Upper lobe of left lung (tissue), 6 donors: ENCODE results near the gene DIP2A. TPM values are rescaled to one million over a fixed set of nuclear protein-coding genes. Genes with fewer than 3 reads are reported as not detected.

Experiments used
- ATAC-seq, 2 donors: fragments of 200-7000 bp; cut with Tn5 transposase; one replicate each; pipeline ENCODE4 v1.9.1; 2022; ENCODE audit warnings: mild to moderate bottlenecking in 2 of 2, moderate library complexity in 2 of 2; ENCODE audit not compliant: low FRiP score in 2 of 2
- DNase-seq, 2 donors: peaks; one replicate each; pipeline ENCODE4 v3.0.0-alpha.2; 2019 to 2020
- H3K27ac ChIP-seq, 4 donors: fragments of 200-600 bp; sonication (generic); one replicate each; pipeline ENCODE4 v1.5.1; 2016 to 2019
- H3K27me3 ChIP-seq, 4 donors: fragments of 200-600 bp; sonication (generic); one replicate each; pipeline ENCODE4 v1.5.1; 2017 to 2019
- H3K36me3 ChIP-seq, 4 donors: fragments of 200-600 bp; sonication (generic); one replicate each; pipeline ENCODE4 v1.5.1; 2016 to 2019
- H3K4me1 ChIP-seq, 4 donors: fragments of 200-600 bp; sonication (generic); one replicate each; pipeline ENCODE4 v1.5.1; 2018 to 2019
- H3K4me3 ChIP-seq, 4 donors: fragments of 200-600 bp; sonication (generic); one replicate each; pipeline ENCODE4 v1.5.1; 2017 to 2019; ENCODE audit warnings: mild to moderate bottlenecking in 2 of 4, moderate library complexity in 1 of 4
- H3K9me3 ChIP-seq, 4 donors: fragments of 200-600 bp; sonication (generic); one replicate each; pipeline ENCODE4 v1.5.1; 2018 to 2019
- EP300 ChIP-seq, 4 donors: sonication (generic); formaldehyde crosslinking; IDR thresholded peaks; one replicate each; pipeline ENCODE4 v1.5.1; 2017; ENCODE audit warnings: antibody characterized with exemption in 4 of 4, control low read depth in 2 of 4
- POLR2A ChIP-seq, 4 donors: fragments of 450-650 bp; IDR thresholded peaks; one replicate each; pipeline ENCODE4 v1.5.1; 2016 to 2017; ENCODE audit warnings: antibody characterized with exemption in 4 of 4, mild to moderate bottlenecking in 2 of 4
- POLR2AphosphoS5 ChIP-seq, 2 donors: sonication (generic); formaldehyde crosslinking; IDR thresholded peaks; one replicate each; pipeline ENCODE4 v1.5.1; 2017; ENCODE audit warnings: antibody characterized with exemption in 2 of 2
- WGBS, 2 donors: methylation state at CpG; one replicate each; pipeline ENCODE4 v1.1.5; 2017 to 2018; 5-methylcytosine and 5-hydroxymethylcytosine counted together
- total RNA-seq, 6 donors: library from RNA; depleted of rRNA in 4 of 6; stranded (reverse); fragments of >200 nt in 4 of 6; gene quantifications; one replicate each; pipeline versions ENCODE4 v1.1.0 to v1.2.1, GENCODE V29; 2016 to 2021
- TF ChIP-seq, protein P1 (sequence below), 6 experiments: fragments of 450-650 bp in 4 of 6; fragments of 200-600 bp in 2 of 6; sonication (generic) in 2 of 6; IDR thresholded peaks; one replicate each; pipeline ENCODE4 v1.5.1; 2016 to 2019; ENCODE audit warnings: antibody characterized with exemption in 6 of 6
- donor health status: DM: no; HTN: no; CAD: no; lungs with moderate emphysema.
- donor health status: DM: no; HTN: yes; CAD: no; lungs with severe emphysema.

Gene DIP2A
- total RNA-seq, 6 donors from 2014 or later, result 22.6 to 144 (median 43.0) TPM

DNA sequence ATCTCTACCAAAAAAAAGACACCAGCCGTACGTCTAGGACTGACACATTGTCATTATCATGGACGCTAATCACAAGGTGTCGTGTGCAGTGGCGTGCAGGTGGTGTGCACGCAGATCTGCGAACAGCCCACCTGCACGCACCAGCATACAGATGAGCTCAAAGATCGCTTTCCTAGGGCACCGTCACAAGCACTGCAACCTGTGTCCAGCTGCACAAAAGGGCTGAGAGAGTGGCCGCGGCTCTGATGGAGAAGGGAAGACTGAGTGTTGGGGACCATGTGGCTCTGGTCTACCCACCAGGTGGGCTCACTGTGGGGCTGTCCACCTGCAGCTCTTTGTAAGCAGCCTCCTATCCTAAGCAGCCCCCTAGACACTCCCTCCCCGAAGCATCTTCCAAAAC, 95.3 kb downstream of the DIP2A start:
- H3K36me3 ChIP-seq, result peaks cover 4 to 83% (median 66%) of the 10 kb centered on the region in 4 donors

GRCh38 chr21:46554431-46555224, 95.9 kb downstream of the DIP2A start:
- Histone ChIP-seq H3K36me3 (peaks cover 4 to 85% (median 68%) of the 10 kb centered on the region in 4 donors), H3K27ac (no peak overlapping the region), H3K4me3 (no peak overlapping the region), H3K27me3 (no peaks in the 10 kb centered on the region), H3K4me1 (peaks cover 2 to 6% (median 5%) of the 10 kb centered on the region in 4 donors), H3K9me3 (no peaks in the 10 kb centered on the region)
- DNase-seq, result peak in 1 of 2 donors; percentile 65
- TF ChIP-seq EP300 (IDR thresholded peaks at IDR 0.05) (no peak), POLR2AphosphoS5 (IDR thresholded peaks at IDR 0.05) (no peak), POLR2A (IDR thresholded peaks at IDR 0.05) (no peak)
- TF ChIP-seq, protein P1, sequence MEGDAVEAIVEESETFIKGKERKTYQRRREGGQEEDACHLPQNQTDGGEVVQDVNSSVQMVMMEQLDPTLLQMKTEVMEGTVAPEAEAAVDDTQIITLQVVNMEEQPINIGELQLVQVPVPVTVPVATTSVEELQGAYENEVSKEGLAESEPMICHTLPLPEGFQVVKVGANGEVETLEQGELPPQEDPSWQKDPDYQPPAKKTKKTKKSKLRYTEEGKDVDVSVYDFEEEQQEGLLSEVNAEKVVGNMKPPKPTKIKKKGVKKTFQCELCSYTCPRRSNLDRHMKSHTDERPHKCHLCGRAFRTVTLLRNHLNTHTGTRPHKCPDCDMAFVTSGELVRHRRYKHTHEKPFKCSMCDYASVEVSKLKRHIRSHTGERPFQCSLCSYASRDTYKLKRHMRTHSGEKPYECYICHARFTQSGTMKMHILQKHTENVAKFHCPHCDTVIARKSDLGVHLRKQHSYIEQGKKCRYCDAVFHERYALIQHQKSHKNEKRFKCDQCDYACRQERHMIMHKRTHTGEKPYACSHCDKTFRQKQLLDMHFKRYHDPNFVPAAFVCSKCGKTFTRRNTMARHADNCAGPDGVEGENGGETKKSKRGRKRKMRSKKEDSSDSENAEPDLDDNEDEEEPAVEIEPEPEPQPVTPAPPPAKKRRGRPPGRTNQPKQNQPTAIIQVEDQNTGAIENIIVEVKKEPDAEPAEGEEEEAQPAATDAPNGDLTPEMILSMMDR (IDR thresholded peaks at IDR 0.05), result no peak
- no peak for ATAC-seq
- 93 to 99% methylated on average over 12 to 29 of the region's 30 CpGs for WGBS, 2 donors

More for the DNA sequence above, 95.3 kb downstream of the DIP2A start:
- Histone ChIP-seq H3K9me3 (no peaks in the 10 kb centered on the region), H3K27me3 (no peaks in the 10 kb centered on the region), H3K4me1 (peaks cover 0 to 2% (median under 1%) of the 10 kb centered on the region in 4 donors), H3K4me3 (no peak overlapping the region), H3K27ac (peak overlapping the region in 1 of 4 donors; percentile 83)
- TF ChIP-seq POLR2A (IDR thresholded peaks at IDR 0.05), result no peak
- TF ChIP-seq EP300 (IDR thresholded peaks at IDR 0.05), result no peak
- TF ChIP-seq POLR2AphosphoS5 (IDR thresholded peaks at IDR 0.05), result no peak
- TF ChIP-seq, protein P1 (IDR thresholded peaks at IDR 0.05), result no peak
- ATAC-seq, result no peak
- DNase-seq, result no peak
- 92 to 100% methylated on average over 8 to 13 of the region's 13 CpGs for WGBS, 2 donors

DNA sequence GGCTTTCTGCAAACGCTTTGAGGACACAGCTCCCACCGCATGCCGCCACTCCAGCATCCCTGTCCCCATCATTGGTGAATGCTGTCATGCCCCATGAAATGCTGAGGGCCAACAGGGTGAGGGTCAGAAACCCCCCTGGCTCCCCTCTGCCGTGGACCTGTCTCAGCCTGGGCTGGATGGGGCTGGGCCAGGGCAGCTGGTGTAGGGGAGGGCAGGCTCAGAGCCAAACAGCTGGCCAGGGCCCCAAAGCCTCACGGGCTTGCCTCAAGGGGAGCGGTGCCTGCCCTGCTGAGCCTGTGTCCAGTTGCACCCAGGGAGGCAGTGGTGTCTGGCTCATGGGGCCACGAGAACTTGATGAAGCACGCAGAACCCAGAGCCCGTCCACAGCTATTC, 96.5 kb downstream of the DIP2A start:
- Histone ChIP-seq H3K4me3 (no peak overlapping the region), H3K9me3 (no peaks in the 10 kb centered on the region), H3K27ac (no peak overlapping the region), H3K4me1 (peaks cover 2 to 7% (median 5%) of the 10 kb centered on the region in 4 donors), H3K27me3 (no peaks in the 10 kb centered on the region), H3K36me3 (peaks cover 4 to 83% (median 70%) of the 10 kb centered on the region in 4 donors)
- ATAC-seq, result no peak
- 90 to 98% methylated on average over 6 to 9 of the region's 9 CpGs for WGBS, 2 donors
- DNase-seq, result peak in 1 of 2 donors; percentile 45
- TF ChIP-seq EP300 (IDR thresholded peaks at IDR 0.05), result no peak
- TF ChIP-seq POLR2AphosphoS5 (IDR thresholded peaks at IDR 0.05), result no peak
- TF ChIP-seq, protein P1 (IDR thresholded peaks at IDR 0.05), result no peak
- no peak for TF ChIP-seq POLR2A (IDR thresholded peaks at IDR 0.05)

DNA sequence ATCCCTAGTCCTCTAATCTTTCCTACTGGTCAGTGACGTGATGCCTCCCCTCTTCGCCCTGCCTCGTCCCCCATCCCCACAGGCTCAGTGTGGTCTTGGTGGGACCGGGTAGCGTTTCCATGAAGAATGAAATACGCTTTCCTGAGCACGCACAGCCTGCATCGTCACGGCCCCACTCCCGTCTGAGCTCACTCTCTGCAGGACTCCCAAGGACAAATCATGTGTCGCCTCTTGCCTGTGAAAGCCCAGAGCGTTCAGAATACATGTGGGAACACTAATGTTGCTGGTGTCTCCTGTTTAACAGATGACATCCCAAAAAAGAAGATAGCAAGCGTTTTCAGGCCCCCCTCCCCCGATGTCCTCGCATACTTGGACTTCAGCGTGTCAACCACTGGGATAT, 97.0 kb downstream of the DIP2A start:
- H3K9me3 ChIP-seq, result no peaks in the 10 kb centered on the region
- peaks cover 2 to 7% (median 5%) of the 10 kb centered on the region in 4 donors for H3K4me1 ChIP-seq
- DNase-seq, result peak in 1 of 2 donors; percentile 32
- H3K27me3 ChIP-seq, result no peaks in the 10 kb centered on the region
- H3K4me3 ChIP-seq, result no peak overlapping the region
- H3K27ac ChIP-seq, result no peak overlapping the region
- ATAC-seq, result no peak
- peaks cover 5 to 83% (median 68%) of the 10 kb centered on the region in 4 donors for H3K36me3 ChIP-seq
- 95 to 97% methylated on average over 16 of the region's 16 CpGs for WGBS, 2 donors
- TF ChIP-seq POLR2A (IDR thresholded peaks at IDR 0.05) (no peak), POLR2AphosphoS5 (IDR thresholded peaks at IDR 0.05) (no peak), EP300 (IDR thresholded peaks at IDR 0.05) (no peak)
- TF ChIP-seq, protein P1 (IDR thresholded peaks at IDR 0.05), result no peak
